GM13976 (cell line): ENCODE measurements around the gene PIP5K1B.

Experiments used
- DNase-seq: peaks from one replicate; pipeline ENCODE4 v3.0.0; 2012; ENCODE audit warnings: low spot score
- in situ Hi-C: fragments of 300-500 bp; cut with MboI; formaldehyde crosslinking; loops from one replicate; pipeline ENCODE4 v1.12.0; 2022; ENCODE audit warnings: low sequenced_read_pairs, mixed read lengths, inconsistent platforms; ENCODE audit not compliant: unreplicated experiment
- TF ChIP-seq, protein P1 (sequence below): IDR thresholded peaks from 2 replicates; pipeline ENCODE4 v1.5.1; 2012; ENCODE audit warnings: borderline replicate concordance, mild to moderate bottlenecking; ENCODE audit not compliant: insufficient read depth; ENCODE audit errors: extremely low read depth, missing control alignments, control extremely low read depth

Gene PIP5K1B

DNA sequence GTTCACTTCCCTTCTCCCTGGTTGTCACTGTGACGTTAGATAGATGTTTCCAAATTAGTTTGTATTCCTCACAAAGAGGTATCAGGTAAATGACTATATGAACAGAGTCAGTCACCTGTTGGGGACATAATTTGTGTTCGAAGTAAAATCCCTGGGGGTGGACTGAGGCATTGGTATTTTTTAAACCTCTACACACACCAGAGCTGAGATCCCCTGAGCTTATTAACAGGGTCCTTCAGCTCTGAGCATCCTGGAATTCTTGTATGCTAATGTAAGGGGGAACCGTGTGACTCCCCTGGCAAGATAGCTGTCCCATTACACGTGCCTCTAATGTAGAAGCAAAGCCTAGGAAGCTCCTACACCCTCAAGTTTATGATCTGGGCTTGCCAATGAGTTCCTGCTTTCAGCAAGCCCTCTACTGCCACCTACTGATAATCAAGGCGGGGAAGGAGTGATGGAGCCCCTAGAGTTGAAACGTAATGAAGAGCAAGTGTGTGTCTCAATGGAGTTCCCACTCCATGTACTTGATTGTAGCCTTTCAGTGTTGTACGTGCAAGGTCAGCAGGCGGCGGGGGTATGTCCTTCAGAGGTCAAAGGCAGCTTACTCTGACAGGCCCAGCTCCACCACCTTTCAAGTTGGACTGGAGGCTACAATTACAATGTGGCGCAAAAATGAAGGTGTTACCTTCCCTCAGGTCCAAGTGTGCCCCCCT, 294.5 kb downstream of the PIP5K1B start:
- DNase-seq: peak; percentile 72
- TF ChIP-seq, protein P1, sequence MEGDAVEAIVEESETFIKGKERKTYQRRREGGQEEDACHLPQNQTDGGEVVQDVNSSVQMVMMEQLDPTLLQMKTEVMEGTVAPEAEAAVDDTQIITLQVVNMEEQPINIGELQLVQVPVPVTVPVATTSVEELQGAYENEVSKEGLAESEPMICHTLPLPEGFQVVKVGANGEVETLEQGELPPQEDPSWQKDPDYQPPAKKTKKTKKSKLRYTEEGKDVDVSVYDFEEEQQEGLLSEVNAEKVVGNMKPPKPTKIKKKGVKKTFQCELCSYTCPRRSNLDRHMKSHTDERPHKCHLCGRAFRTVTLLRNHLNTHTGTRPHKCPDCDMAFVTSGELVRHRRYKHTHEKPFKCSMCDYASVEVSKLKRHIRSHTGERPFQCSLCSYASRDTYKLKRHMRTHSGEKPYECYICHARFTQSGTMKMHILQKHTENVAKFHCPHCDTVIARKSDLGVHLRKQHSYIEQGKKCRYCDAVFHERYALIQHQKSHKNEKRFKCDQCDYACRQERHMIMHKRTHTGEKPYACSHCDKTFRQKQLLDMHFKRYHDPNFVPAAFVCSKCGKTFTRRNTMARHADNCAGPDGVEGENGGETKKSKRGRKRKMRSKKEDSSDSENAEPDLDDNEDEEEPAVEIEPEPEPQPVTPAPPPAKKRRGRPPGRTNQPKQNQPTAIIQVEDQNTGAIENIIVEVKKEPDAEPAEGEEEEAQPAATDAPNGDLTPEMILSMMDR: peak; percentile 83
- in situ Hi-C loops: loop anchor here (5.0 kb wide), 1 partner anchor 417 kb away; no protein-coding TSS in a partner anchor

DNA sequence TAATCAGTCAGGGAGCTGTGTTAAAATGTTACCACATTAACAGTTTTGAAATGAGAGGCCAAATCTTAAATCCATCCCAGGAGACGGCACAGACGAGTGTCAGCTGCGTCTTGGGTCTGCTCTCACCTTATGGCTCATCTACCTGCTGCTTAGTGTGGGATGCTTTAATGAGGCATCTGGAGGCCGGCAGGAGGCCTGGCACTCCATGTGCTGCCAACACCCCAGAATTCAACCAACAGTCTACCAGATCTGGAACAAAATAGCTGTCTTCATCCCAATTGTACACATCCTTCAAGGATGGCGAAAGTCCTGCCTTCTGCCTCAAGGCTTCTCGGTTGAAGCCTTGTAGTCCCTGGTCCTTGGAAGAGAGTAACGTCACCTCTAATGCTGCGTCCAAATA, 296.9 kb downstream of the PIP5K1B start:
- in situ Hi-C loops: loop anchor here (5.0 kb wide), 1 partner anchor 420 kb away; no protein-coding TSS in a partner anchor
- no peak for DNase-seq
- TF ChIP-seq, protein P1: no peak

DNA sequence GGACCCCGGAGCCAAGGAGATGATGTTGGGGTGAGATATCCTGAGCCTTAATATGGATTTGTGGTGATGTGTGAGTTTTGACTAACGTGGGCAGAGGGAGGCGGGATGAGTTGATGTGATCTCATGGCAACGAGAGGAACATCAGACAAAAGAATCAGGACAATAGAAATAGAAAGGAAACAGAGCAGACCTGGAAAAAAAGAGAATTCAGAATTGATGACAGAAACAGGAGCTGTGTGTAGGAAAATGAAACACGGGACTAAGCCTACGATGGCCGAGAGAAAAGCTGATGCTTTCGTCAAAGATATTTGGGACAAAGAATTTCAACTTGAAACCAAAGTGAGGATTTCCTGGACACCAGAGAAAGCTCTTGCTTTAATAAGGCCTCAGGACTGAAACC, 298.0 kb downstream of the PIP5K1B start:
- TF ChIP-seq, protein P1: no peak
- DNase-seq: no peak
- in situ Hi-C loops: loop anchor here (5.0 kb wide), 1 partner anchor 421 kb away; no protein-coding TSS in a partner anchor

DNA sequence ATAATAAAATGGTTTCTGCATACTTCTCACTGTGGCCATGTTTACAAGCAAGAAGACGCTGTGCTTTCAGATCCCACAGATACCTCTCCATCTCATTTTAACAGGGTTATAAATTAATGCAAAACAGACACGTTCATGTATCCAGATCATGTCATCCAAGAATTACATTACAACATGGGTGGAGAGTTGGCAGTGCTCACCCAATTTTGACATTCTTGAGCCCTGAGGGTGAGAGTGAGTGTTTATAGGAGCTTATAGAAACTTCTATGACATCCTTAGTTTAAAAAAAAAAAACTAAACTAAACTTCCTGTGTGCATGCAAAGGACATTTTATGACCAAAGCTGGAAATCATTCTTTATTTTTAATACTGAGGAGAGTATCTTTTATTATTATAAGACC, 299.8 kb downstream of the PIP5K1B start:
- in situ Hi-C loops: loop anchor here (5.0 kb wide), 1 partner anchor 423 kb away; no protein-coding TSS in a partner anchor
- TF ChIP-seq, protein P1: no peak
- DNase-seq: no peak

DNA sequence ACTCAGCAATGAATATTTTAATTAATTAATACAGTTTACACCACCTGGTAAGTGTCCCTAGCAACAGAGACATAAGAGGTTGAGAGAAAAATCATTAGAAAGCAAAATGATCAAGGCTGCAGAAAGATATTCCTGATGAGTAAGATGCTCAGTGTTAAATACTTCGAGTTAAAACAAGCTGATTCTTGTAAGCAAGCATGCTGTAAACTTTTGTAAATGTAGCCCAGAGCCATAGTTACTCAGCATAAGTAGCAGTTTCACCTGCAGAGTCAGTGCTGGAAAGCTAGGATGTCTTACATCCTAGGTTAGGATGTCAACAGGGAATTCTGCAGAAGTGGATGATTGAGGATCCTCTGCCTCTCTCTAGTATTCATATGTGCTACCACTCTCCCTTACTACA, 304.7 kb downstream of the PIP5K1B start:
- no peak for DNase-seq
- in situ Hi-C loops: no loop called here
- TF ChIP-seq, protein P1: no peak

DNA sequence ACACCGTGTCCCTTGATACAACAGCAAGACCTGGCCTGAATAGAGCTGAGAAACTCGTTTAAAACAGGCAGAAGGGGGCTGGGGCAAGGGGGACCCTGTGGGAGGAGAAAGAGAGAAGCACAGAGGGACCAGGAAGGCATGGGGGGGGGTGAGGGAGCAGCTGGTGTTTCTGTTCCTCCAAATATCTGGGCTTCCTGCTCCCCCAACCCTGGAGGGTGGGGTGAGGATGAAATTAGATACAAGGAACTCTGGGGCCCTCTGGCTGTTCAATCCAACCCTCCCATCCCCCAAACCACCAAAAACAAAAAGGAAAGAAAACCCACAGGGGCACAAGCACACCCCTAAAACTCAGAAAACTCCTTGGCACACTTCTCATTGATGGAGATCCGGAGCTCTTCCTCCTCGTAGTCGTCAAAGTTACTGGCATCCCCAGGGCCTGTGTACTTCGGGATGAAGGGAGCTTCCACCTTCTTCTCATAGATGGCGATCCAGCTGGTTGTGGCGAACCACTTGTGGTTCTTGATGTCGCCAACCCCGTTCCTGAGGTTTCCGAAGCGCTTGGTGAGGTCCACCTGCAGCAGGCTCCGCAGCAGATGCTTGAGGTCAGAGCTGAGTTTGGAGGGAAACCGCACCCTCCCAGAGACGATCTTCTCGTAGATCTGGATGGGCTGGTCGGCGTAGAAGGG, 307.8 kb downstream of the PIP5K1B start:
- peak; percentile 45 for DNase-seq
- in situ Hi-C loops: no loop called here
- TF ChIP-seq, protein P1: no peak

- in situ Hi-C loops: no loop called here
These were observed 308.3 kb downstream of the PIP5K1B start for GRCh38 chr9:69013382-69013727.

More at GRCh38 chr9:69013382-69013727, 308.3 kb downstream of the PIP5K1B start:
- TF ChIP-seq, protein P1: no peak
- no peak for DNase-seq
